Activated gamma-delta T cell treated with anti-CD3 and anti-CD28 coated beads, Interleukin-2, amount 50 U/mL, for 16 hours (primary cell): ENCODE data around the gene RPS8.
"Not testable (repeated sequence)": the region's sequence is repeated elsewhere in the genome, so short reads cannot be mapped to it uniquely, and the experiment has no call there.

Experiments
- DNase-seq: peaks from one replicate; pipeline ENCODE4 v3.0.0-alpha.2; 2020; ENCODE audit warnings: low read depth

Gene RPS8

GRCh38 chr1:44775078-44775929, at the start of gene RPS8:
Gene RPS8, plus strand, starts transcription at chr1:44775540. Its CDS starts 57 bp downstream, at chr1:44775597.
- peak; percentile 82 for DNase-seq

GRCh38 chr1:44730741-44731512, 44.4 kb upstream of the RPS8 start, which contains the start of gene RNU5D-1:
Gene RNU5D-1, minus strand, starts transcription at chr1:44731170.
- peak; percentile 95 for DNase-seq

GRCh38 chr1:44733365-44733764, 42.0 kb upstream of the RPS8 start:
- no peak for DNase-seq

GRCh38 chr1:44733784-44734183, 41.6 kb upstream of the RPS8 start:
- DNase-seq = no peak

- no peak for DNase-seq
Observed at GRCh38 chr1:44735992-44736391, 39.3 kb upstream of the RPS8 start.

- DNase-seq = not testable (repeated sequence)
Observed at GRCh38 chr1:44738953-44739306, 36.4 kb upstream of the RPS8 start.

GRCh38 chr1:44739307-44740178, 35.8 kb upstream of the RPS8 start, which contains the start of gene KIF2C:
Gene KIF2C, plus strand, starts transcription at chr1:44739837. Its CDS starts 96 bp downstream, at chr1:44739933.
- peak; percentile 95 for DNase-seq

GRCh38 chr1:44740179-44740617, 35.1 kb upstream of the RPS8 start:
- no peak for DNase-seq

- no peak for DNase-seq
Observed at GRCh38 chr1:44743211-44743610, 32.1 kb upstream of the RPS8 start.

GRCh38 chr1:44747878-44748277, 27.5 kb upstream of the RPS8 start:
- no peak for DNase-seq

GRCh38 chr1:44757420-44757819, 17.9 kb upstream of the RPS8 start:
- DNase-seq = no peak

GRCh38 chr1:44759077-44759476, 16.3 kb upstream of the RPS8 start:
- DNase-seq = no peak

- no peak for DNase-seq
Observed at GRCh38 chr1:44760876-44761275, 14.5 kb upstream of the RPS8 start.

- DNase-seq = not testable (repeated sequence)
Observed at GRCh38 chr1:44766421-44766820, 8.9 kb upstream of the RPS8 start.

- peak; percentile 18 for DNase-seq
Observed at GRCh38 chr1:44775930-44776729, 790 bp downstream of the RPS8 start.

- no peak for DNase-seq
Observed at GRCh38 chr1:44776730-44777068, 1.4 kb downstream of the RPS8 start.

- DNase-seq = no peak
Observed at GRCh38 chr1:44777547-44777946, 2.2 kb downstream of the RPS8 start.

- no peak for DNase-seq
Observed at GRCh38 chr1:44777969-44778635, 2.8 kb downstream of the RPS8 start.

GRCh38 chr1:44778705-44779576, 3.6 kb downstream of the RPS8 start:
- DNase-seq = no peak
